ENCODE data around the gene SPATA12. TPM values are rescaled to one million over a fixed set of nuclear protein-coding genes. Genes with fewer than 3 reads are reported as not detected.

The SPATA12 gene
- total and polyA plus RNA-seq, 2 of the 8 experiments (the other 6 are each of a cell fraction or from before 2014, with no cell fraction given), result 0.19 to 0.97 TPM

GRCh38 chr3:57120040-57120439 is 59.6 kb downstream of the SPATA12 start:
- Histone ChIP-seq H3K4me2 (ENCODE audit: insufficient read depth in 1 of 2, low read depth in 2 of 2, low read length in 2 of 2) (no peak overlapping the region), H2BK12ac (ENCODE audit: low read depth, low read length) (no peak overlapping the region), H2AK5ac (ENCODE audit: low read depth, low read length) (no peak overlapping the region), H3K23me2 (ENCODE audit: low read depth, low read length) (no peaks in the 10 kb centered on the region), H3K23ac (ENCODE audit: insufficient read length) (no peak overlapping the region), H2BK120ac (replicated peaks; ENCODE audit: low read depth, low read length) (no peak overlapping the region), H3K18ac (ENCODE audit: extremely low read depth, low read length) (no peak overlapping the region), H3K27me3 (replicated peaks in 1 of 4; ENCODE audit: control insufficient read depth in 3 of 4, extremely low read depth in 1 of 4, insufficient read depth in 3 of 4, low read length in 3 of 4) (peaks cover 0 to 15% (median 11%) of the 10 kb centered on the region in 4 experiments; a peak in 5 of 7 replicates), H4K20me1 (replicated peaks in 1 of 2; ENCODE audit: control insufficient read depth in 1 of 2, insufficient read depth in 2 of 2, low read length in 2 of 2) (peaks cover 5 to 23% of the 10 kb centered on the region in 2 experiments), H2AFZ (ENCODE audit: low read length) (no peak overlapping the region), H3K9ac (replicated peaks in 1 of 4; ENCODE audit: extremely low read depth in 1 of 4, low read depth in 3 of 4, low read length in 3 of 4) (no peak overlapping the region), H2BK5ac (ENCODE audit: low read depth, low read length) (no peak overlapping the region), H3K36me3 (ENCODE audit: control insufficient read depth in 2 of 4, insufficient read depth in 4 of 4, low read length in 3 of 4) (no peaks in the 10 kb centered on the region), H4K91ac (replicated peaks; ENCODE audit: insufficient read length, low read length) (no peak overlapping the region), H3K79me2 (ENCODE audit: control insufficient read depth in 1 of 2, insufficient read depth in 2 of 2, low read length in 2 of 2) (peaks cover 0 to 15% of the 10 kb centered on the region in 2 experiments; a peak in 2 of 4 replicates), H3K14ac (ENCODE audit: insufficient read length) (no peak overlapping the region), H2BK20ac (ENCODE audit: low read length) (no peak overlapping the region), H3K4me3 (ENCODE audit: extremely low read depth in 1 of 4, insufficient read depth in 2 of 4, low read depth in 3 of 4, low read length in 4 of 4) (no peak overlapping the region), H3K4ac (replicated peaks; ENCODE audit: insufficient read length, low read depth, low read length) (no peak overlapping the region), H3K9me3 (ENCODE audit: insufficient read depth in 2 of 2, low read depth in 1 of 2, low read length in 1 of 2) (no peaks in the 10 kb centered on the region), H2BK15ac (ENCODE audit: low read length) (no peak overlapping the region), H3K27ac (ENCODE audit: low read depth, low read length) (no peak overlapping the region), H3K56ac (replicated peaks; ENCODE audit: insufficient read length, low read depth, low read length) (no peak overlapping the region), H3K79me1 (ENCODE audit: low read depth, low read length) (peaks cover 2% of the 10 kb centered on the region; the same call in 1 of the 2 replicates), H4K8ac (ENCODE audit: extremely low read depth, insufficient read depth, low read length) (no peak overlapping the region), H3K4me1 (replicated peaks in 1 of 4; ENCODE audit: control insufficient read depth in 3 of 4, insufficient read depth in 4 of 4, low read length in 3 of 4) (peaks cover 0 to 10% (median 6%) of the 10 kb centered on the region in 4 experiments; a peak in 5 of 7 replicates), H4K5ac (ENCODE audit: insufficient read length, low read depth, low read length) (no peak overlapping the region)
- ChIA-PET CTCF (ENCODE audit: partially characterized antibody) (interaction anchor here (1.1 to 2.3 kb wide), 4 partner anchors 8 to 41 kb away, joined by 3 to 7 read pairs (median 5); no protein-coding TSS in a partner anchor), POLR2A (ENCODE audit: partially characterized antibody) (no interaction called here)
- WGBS, 2 experiments (ENCODE audit: extremely low coverage in 1 of 2, insufficient coverage in 1 of 2, insufficient read length in 1 of 2, insufficient replicate concordance in 2 of 2, low coverage in 1 of 2, low lambda C conversion rate in 2 of 2, missing lambda C conversion rate in 1 of 2), result 78% methylated on average over 3 of the region's 3 CpGs; no CpG with 5 or more reads in 1 of the 2 experiments
- DNase-seq (ENCODE audit: low read depth in 1 of 2, low spot score in 2 of 2) (no peak), FAIRE-seq (no peak)
- TF ChIP-seq FOSL1 (IDR thresholded peaks at IDR 0.05; ENCODE audit: insufficient read depth, low read depth, low read length), result no peak
- TF ChIP-seq RBBP5 (IDR thresholded peaks at IDR 0.05; ENCODE audit: borderline replicate concordance, low read depth, low read length), result no peak
- TF ChIP-seq CEBPB (IDR thresholded peaks at IDR 0.05; ENCODE audit: low read depth, low read length), result no peak
